Uterus (tissue), 2 donors: ENCODE results near the gene CSNK1E.

Experiments
- CTCF ChIP-seq, 4 experiments: fragments of 200-600 bp in 2 of 4; fragments of 450-650 bp in 2 of 4; sonication (generic) in 2 of 4; IDR thresholded peaks; one replicate each; pipeline ENCODE4 v1.5.1; 2016 to 2019; ENCODE audit warnings: antibody characterized with exemption in 4 of 4, mild to moderate bottlenecking in 2 of 4, moderate library complexity in 1 of 4
- POLR2A ChIP-seq, 2 donors: fragments of 450-650 bp; IDR thresholded peaks; one replicate each; pipeline ENCODE4 v1.6.1; 2016; ENCODE audit warnings: antibody characterized with exemption in 2 of 2, mild to moderate bottlenecking in 1 of 2, moderate library complexity in 1 of 2

GRCh38 chr22:38350444-38351359, 33.5 kb upstream of the CSNK1E start:
- TF ChIP-seq CTCF (IDR thresholded peaks at IDR 0.05) = no peak
- no peak for TF ChIP-seq POLR2A (IDR thresholded peaks at IDR 0.05)
